Measurements from ENCODE around the gene CXCL10. TPM values are rescaled to one million over a fixed set of nuclear protein-coding genes. Genes with fewer than 3 reads are reported as not detected.
"Not testable (repeated sequence)": the region's sequence is repeated elsewhere in the genome, so short reads cannot be mapped to it uniquely, and the experiment has no call there.

CXCL10 gene
- total RNA-seq, 2 donors from 2014 or later, result 0.28 TPM; not detected in 1

DNA sequence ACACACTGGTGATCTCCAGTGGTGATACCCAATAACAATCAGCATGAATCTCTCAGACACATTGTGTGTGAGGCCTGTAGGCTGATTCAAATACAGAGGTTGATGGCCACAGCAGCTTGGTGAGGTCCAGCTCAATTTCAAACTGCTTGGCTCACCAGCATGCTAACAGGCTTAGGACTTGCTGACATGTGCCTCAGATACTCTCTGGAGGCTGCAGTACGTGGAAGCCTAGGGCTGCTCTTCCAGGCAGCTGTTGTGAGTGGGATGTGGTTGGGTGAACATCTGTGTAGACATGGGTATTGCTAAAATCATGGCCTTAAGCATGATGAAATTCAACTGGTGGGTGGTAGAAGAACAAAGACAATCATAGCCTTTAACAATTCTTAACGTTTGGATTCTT is 20.3 kb downstream of the CXCL10 start:
- Histone ChIP-seq H3K27me3 (no peaks in the 10 kb centered on the region), H3K4me3 (no peak overlapping the region), H3K9me3 (no peaks in the 10 kb centered on the region), H3K36me3 (no peaks in the 10 kb centered on the region), H3K4me1 (peaks cover 0 to 4% of the 10 kb centered on the region in 2 donors), H3K27ac (no peak overlapping the region)
- DNase-seq (ENCODE audit: low spot score), result no peak
- TF ChIP-seq, protein P1, sequence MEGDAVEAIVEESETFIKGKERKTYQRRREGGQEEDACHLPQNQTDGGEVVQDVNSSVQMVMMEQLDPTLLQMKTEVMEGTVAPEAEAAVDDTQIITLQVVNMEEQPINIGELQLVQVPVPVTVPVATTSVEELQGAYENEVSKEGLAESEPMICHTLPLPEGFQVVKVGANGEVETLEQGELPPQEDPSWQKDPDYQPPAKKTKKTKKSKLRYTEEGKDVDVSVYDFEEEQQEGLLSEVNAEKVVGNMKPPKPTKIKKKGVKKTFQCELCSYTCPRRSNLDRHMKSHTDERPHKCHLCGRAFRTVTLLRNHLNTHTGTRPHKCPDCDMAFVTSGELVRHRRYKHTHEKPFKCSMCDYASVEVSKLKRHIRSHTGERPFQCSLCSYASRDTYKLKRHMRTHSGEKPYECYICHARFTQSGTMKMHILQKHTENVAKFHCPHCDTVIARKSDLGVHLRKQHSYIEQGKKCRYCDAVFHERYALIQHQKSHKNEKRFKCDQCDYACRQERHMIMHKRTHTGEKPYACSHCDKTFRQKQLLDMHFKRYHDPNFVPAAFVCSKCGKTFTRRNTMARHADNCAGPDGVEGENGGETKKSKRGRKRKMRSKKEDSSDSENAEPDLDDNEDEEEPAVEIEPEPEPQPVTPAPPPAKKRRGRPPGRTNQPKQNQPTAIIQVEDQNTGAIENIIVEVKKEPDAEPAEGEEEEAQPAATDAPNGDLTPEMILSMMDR (IDR thresholded peaks at IDR 0.05), result no peak

DNA sequence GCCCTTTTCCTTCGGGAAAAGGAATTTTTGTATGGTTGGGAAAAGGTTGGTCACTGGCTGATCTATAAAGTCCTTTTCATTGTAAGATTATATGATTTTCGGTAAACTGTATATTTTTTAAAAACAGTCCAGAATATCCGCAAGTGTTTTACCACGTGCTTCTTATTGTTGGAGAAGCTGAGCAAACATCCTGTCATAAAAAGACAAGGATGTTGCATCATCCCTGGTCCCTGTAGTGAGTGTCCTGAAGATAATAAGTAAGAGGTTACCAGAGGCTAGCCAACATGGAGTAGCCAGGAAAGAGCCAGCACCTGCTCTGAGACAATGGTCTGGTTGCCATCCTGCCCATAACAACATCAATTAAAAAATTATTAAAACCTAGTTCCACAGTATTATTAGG is 21.1 kb downstream of the CXCL10 start:
- Histone ChIP-seq H3K4me3 (no peak overlapping the region), H3K4me1 (peaks cover 0 to 4% of the 10 kb centered on the region in 2 donors), H3K9me3 (no peaks in the 10 kb centered on the region), H3K36me3 (no peaks in the 10 kb centered on the region), H3K27me3 (no peaks in the 10 kb centered on the region), H3K27ac (no peak overlapping the region)
- DNase-seq (ENCODE audit: low spot score), result no peak
- TF ChIP-seq, protein P1 (IDR thresholded peaks at IDR 0.05), result no peak

DNA sequence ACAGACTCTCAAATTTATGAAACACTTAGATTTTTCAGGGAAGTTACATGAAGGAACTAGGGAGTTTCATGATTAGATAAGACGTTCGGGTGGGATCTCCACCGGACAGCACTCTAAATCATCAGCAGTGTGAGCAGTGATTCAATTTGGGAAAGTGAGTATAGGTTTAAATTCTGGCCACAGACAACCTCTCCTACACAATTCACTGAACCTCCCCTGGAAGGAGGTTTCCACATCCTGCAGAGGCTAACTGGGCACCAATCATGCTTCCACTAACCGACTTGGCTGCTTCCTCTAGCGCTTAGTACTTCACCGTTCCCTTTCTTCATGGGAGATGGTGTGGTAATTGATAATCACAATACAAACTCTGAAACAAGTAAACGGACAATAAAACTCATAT is 21.6 kb downstream of the CXCL10 start:
- Histone ChIP-seq H3K9me3 (no peaks in the 10 kb centered on the region), H3K4me3 (no peak overlapping the region), H3K4me1 (peaks cover 0 to 4% of the 10 kb centered on the region in 2 donors), H3K27ac (no peak overlapping the region), H3K36me3 (no peaks in the 10 kb centered on the region), H3K27me3 (no peaks in the 10 kb centered on the region)
- DNase-seq (ENCODE audit: low spot score), result no peak
- TF ChIP-seq, protein P1 (IDR thresholded peaks at IDR 0.05), result no peak

DNA sequence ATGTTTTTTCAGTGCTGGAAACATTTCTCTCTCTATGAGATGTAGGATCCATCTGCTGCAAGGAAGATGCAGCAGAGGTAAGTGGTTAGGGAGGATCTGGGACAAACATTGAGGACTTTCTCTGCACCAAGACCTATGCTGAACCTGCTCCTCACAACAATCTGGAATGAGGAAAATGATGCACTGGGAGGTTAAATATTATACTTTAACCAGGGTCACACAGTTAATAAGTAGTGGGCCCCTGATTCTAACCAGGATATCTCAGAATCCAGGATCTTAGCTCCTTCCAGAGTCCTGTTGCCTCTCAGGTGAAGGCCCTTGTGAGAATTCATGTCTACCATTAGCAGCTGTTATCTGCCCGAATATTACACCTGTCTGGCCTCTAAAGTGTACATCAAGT is 23.0 kb downstream of the CXCL10 start:
- peaks cover 0 to 4% of the 10 kb centered on the region in 2 donors for H3K4me1 ChIP-seq
- H3K27me3 ChIP-seq, result no peaks in the 10 kb centered on the region
- no peak overlapping the region for H3K4me3 ChIP-seq
- no peaks in the 10 kb centered on the region for H3K9me3 ChIP-seq
- no peak overlapping the region for H3K27ac ChIP-seq
- H3K36me3 ChIP-seq, result no peaks in the 10 kb centered on the region
- TF ChIP-seq, protein P1 (IDR thresholded peaks at IDR 0.05), result no peak
- no peak for DNase-seq (ENCODE audit: low spot score)

DNA sequence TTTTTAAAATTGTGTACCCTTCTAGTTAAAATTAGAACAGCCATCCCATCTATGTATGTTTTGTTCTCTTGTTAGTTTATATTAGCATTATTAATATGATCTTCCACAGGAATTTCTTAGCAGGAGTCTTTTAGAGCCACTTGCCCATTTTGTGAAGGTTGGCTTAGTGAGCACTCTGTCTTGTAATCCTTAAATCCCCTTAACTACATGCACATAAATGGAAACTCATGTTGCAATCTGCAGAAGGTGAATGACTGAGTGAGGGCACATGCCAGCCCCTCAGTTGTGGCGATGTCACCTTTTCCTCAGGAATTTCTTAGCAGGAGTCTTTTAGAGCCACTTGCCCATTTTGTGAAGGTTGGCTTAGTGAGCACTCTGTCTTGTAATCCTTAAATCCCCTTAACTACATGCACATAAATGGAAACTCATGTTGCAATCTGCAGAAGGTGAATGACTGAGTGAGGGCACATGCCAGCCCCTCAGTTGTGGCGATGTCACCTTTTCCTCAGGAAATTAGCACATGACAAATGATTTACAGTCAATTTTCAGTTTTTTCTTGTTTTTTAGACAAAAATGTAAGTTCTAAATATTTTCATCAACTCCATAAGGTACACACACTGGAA is 24.7 kb downstream of the CXCL10 start:
- not testable (repeated sequence) for H3K4me3 ChIP-seq; DNase-seq (ENCODE audit: low spot score); H3K36me3 ChIP-seq; H3K27ac ChIP-seq; H3K9me3 ChIP-seq; H3K27me3 ChIP-seq; H3K4me1 ChIP-seq

DNA sequence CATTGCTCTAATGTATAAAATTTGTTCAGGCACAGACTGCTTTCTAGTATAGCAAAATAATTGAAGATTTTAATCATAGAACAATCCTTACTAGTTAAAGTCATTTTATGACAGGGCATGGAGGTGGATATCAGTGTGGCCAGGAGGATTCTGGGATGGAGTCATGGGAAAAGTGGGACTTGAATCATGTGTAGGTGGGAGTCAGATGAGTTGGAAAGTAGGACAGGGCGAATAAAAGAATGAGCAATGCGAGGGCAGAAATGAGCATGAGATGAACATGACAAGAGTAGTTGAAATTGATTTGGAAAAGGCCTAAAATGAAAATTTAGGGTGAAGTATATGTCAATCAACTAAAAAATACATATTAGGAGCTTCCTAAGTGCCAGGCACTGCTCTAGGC is 25.4 kb downstream of the CXCL10 start:
- H3K9me3 ChIP-seq, result no peaks in the 10 kb centered on the region
- peaks cover 0 to 2% of the 10 kb centered on the region in 2 donors for H3K4me1 ChIP-seq
- no peaks in the 10 kb centered on the region for H3K27me3 ChIP-seq
- no peak for DNase-seq (ENCODE audit: low spot score)
- no peak overlapping the region for H3K4me3 ChIP-seq
- TF ChIP-seq, protein P1 (IDR thresholded peaks at IDR 0.05), result no peak
- no peak overlapping the region for H3K27ac ChIP-seq
- H3K36me3 ChIP-seq, result no peaks in the 10 kb centered on the region

Measured in right atrium auricular region (tissue), 2 donors.